ENCODE results near the gene UBE2I. TPM values are rescaled to one million over a fixed set of nuclear protein-coding genes. Genes with fewer than 3 reads are reported as not detected.
"Not testable (repeated sequence)": the region's sequence is repeated elsewhere in the genome, so short reads cannot be mapped to it uniquely, and the experiment has no call there.

The UBE2I gene
- total and polyA plus RNA-seq, 3 donors from 2014 or later: 116 to 143 (median 127) TPM

DNA sequence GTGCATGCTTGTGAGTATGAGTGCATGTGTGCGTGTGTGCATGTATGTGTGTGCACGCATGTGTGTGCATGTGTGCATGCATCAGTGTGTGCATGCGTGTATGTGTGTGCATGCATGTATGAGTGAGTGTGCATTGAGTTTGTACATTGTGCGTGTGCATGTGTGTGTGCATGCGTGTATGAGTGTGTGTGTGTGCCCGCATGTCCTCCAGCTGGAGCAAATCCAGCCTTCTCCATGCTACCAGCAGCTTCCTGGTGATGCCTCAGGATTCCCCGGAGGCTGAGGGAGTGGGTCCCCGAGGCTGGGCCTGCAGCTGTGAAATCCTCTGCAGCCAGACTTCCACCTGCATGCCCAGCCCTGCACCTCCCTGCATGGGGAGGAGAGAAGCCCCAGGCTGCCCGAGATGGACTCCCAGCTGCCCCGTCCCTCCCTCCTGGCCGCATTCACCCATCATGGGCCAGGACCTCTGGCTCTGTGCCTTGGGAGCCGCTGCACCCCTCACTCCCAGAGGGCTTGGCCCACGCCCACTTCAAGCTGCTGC, 44.3 kb upstream of the UBE2I start:
- Histone ChIP-seq H3K9me3 (no peaks in the 10 kb centered on the region), H3K27ac (no peak overlapping the region), H3K36me3 (ENCODE audit: low read depth, missing control alignments) (no peaks in the 10 kb centered on the region), H3K4me3 (no peak overlapping the region), H3K4me1 (no peaks in the 10 kb centered on the region), H3K27me3 (no peaks in the 10 kb centered on the region)
- intact Hi-C loops (cut with DNase I; ENCODE audit: low total_unique reads): no loop called here
- TF ChIP-seq, protein P1, sequence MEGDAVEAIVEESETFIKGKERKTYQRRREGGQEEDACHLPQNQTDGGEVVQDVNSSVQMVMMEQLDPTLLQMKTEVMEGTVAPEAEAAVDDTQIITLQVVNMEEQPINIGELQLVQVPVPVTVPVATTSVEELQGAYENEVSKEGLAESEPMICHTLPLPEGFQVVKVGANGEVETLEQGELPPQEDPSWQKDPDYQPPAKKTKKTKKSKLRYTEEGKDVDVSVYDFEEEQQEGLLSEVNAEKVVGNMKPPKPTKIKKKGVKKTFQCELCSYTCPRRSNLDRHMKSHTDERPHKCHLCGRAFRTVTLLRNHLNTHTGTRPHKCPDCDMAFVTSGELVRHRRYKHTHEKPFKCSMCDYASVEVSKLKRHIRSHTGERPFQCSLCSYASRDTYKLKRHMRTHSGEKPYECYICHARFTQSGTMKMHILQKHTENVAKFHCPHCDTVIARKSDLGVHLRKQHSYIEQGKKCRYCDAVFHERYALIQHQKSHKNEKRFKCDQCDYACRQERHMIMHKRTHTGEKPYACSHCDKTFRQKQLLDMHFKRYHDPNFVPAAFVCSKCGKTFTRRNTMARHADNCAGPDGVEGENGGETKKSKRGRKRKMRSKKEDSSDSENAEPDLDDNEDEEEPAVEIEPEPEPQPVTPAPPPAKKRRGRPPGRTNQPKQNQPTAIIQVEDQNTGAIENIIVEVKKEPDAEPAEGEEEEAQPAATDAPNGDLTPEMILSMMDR (IDR thresholded peaks at IDR 0.05): no peak
- TF ChIP-seq POLR2A (IDR thresholded peaks at IDR 0.05): no peak
- no peak for DNase-seq
- 75 to 91% methylated on average over 3 to 13 of the region's 13 CpGs for WGBS, 2 donors

DNA sequence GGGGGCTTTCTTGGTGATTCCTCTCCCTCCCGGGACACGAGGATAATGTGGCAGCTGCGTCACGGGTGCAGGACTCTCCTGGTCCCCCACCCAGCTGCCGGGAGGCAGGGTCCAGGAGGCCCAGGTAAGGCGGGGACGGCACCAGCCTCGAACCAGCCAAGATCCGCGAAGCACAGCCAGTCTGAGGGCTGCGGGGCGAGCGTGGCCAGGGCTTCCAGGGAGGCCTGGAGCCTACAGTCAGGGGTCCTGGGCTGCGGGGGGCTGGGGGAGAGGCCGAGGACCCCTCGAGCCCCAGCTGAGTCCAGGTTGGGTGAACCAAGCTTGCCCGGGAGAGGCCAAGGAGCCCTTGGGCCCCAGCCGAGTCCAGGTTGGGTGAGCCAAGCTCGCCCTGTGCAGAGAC, 43.6 kb upstream of the UBE2I start:
- H3K27ac ChIP-seq: no peak overlapping the region
- H3K36me3 ChIP-seq (ENCODE audit: low read depth, missing control alignments): no peaks in the 10 kb centered on the region
- no peak overlapping the region for H3K4me3 ChIP-seq
- intact Hi-C loops (cut with DNase I; ENCODE audit: low total_unique reads): no loop called here
- WGBS, 2 donors: 82 to 90% methylated on average over 13 to 16 of the region's 19 CpGs
- no peak for DNase-seq
- no peaks in the 10 kb centered on the region for H3K9me3 ChIP-seq
- no peaks in the 10 kb centered on the region for H3K4me1 ChIP-seq
- TF ChIP-seq, protein P1 (IDR thresholded peaks at IDR 0.05): no peak
- no peak for TF ChIP-seq POLR2A (IDR thresholded peaks at IDR 0.05)
- H3K27me3 ChIP-seq: no peaks in the 10 kb centered on the region

DNA sequence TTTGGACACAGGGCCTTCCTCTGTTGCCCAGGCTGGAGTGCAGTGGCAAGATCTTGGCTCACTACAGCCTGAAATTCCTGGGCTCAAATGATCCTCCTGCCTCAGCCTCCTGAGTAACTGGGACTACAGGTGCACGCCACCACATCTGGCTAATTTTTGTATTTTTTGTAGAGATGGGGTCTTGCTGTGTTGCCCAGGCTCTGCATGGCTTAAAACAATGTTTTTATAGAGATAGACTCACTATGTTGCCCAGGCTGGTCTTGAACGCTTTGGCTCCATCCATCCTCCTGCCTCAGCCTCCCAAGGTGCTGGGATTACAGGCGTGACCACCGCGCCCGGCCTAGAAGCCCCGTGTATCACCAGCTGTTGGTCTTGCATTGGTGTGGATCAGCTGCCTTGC, 40.0 kb upstream of the UBE2I start:
- WGBS, 2 donors: 96 to 100% methylated on average over 7 of the region's 7 CpGs
- DNase-seq; H3K27ac ChIP-seq; H3K36me3 ChIP-seq (ENCODE audit: low read depth, missing control alignments); H3K27me3 ChIP-seq; H3K4me3 ChIP-seq; intact Hi-C loops (cut with DNase I; ENCODE audit: low total_unique reads); H3K9me3 ChIP-seq; H3K4me1 ChIP-seq: not testable (repeated sequence)

DNA sequence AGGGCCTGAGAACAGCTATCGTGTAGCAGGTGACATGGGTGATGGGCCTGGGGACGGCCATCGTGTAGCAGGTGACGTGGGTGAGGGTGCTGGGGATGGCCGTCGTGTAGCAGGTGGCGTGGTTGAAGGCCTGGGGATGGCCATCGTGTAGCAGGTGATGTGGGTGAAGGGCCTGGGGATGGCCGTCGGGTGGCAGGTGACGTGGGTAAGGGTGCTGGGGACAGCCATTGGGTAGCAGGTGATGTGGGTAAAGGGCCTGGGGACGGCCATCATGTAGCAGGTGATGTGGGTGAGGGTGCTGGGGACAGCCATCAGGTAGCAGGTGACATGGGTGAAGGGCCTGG, 38.1 kb upstream of the UBE2I start:
- no peaks in the 10 kb centered on the region for H3K9me3 ChIP-seq
- WGBS, 2 donors: 83 to 87% methylated on average over 12 of the region's 12 CpGs
- no peak overlapping the region for H3K4me3 ChIP-seq
- H3K36me3 ChIP-seq (ENCODE audit: low read depth, missing control alignments): no peaks in the 10 kb centered on the region
- TF ChIP-seq POLR2A (IDR thresholded peaks at IDR 0.05): no peak
- no peak overlapping the region for H3K27ac ChIP-seq
- peaks cover 4% of the 10 kb centered on the region for H3K4me1 ChIP-seq
- H3K27me3 ChIP-seq: no peaks in the 10 kb centered on the region
- intact Hi-C loops (cut with DNase I; ENCODE audit: low total_unique reads): no loop called here
- DNase-seq: no peak

DNA sequence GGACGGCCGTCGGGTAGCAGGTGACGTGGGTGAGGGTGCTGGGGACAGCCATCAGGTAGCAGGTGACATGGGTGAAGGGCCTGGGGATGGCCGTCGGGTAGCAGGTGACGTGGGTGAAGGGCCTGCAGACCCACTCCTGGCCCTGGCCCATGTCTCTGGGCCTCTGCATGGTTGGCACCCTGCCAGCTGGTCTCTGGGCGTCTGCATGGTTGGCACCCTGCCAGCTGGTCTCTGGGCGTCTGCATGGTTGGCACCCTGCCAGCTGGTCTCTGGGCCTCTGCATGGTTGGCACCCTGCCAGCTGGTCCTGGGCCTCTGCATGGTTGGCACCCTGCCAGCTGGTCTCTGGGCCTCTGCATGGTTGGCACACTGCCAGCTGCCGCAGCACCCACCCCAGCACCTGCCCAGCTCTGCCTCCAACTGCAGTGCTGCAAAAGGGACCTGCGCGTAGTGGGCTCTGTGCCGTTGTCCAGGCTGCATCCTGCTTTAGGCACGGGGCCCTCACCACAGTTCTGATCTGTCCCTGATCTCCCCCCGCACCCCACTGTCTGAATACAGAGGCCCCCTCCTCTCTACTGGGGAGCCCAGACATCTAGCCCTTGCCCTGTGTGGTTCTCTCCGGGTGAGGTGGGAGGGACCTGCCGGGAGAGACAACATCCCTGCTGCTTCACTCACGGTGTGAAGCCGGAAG, 37.6 kb upstream of the UBE2I start:
- H3K27ac ChIP-seq; H3K27me3 ChIP-seq; H3K9me3 ChIP-seq; intact Hi-C loops (cut with DNase I; ENCODE audit: low total_unique reads); H3K36me3 ChIP-seq (ENCODE audit: low read depth, missing control alignments); H3K4me1 ChIP-seq; DNase-seq; H3K4me3 ChIP-seq: not testable (repeated sequence)
- WGBS, 2 donors: 25 to 26% methylated on average over 12 to 19 of the region's 19 CpGs

DNA sequence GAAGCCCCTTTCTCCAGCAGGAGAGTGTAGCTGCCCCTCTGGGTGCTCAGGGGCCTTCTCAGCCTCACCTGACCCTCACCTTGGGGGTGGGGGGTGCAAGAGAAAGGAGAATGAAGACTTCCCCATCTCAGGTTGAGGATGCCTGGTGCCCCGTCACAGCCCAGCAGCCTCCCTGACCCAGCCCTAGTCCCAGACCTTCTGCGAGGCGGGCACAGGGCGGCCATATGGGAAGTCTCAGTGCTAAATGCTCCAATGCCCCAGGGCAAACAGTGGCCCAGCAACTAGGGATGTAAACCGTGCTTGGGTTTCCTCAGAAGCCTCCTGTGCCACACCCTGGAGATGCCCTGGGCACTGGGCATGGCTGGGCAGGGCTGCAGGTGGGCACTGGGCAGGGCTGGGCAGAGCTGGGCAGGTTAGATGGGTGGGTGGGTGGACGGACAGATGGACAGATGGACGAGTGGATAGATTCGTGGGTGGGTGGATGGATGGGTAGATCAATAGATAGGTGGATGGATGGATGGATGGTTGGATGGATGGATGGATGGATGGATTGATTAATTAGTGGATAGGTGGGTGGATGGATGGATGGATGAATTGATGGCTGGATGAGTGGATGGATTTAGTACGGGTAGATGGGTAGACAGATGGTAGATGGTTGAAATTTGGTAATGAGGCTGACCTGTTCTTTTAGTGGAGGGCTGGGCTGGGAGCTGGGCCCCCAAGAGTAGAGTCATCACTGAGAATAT, 36.8 kb upstream of the UBE2I start:
- Histone ChIP-seq H3K27me3 (no peaks in the 10 kb centered on the region), H3K27ac (no peak overlapping the region), H3K36me3 (ENCODE audit: low read depth, missing control alignments) (no peaks in the 10 kb centered on the region), H3K4me1 (peaks cover 4% of the 10 kb centered on the region), H3K4me3 (no peak overlapping the region), H3K9me3 (no peaks in the 10 kb centered on the region)
- no peak for DNase-seq
- no peak for TF ChIP-seq POLR2A (IDR thresholded peaks at IDR 0.05)
- TF ChIP-seq, protein P1 (IDR thresholded peaks at IDR 0.05): no peak
- WGBS, 2 donors: 84 to 89% methylated on average over 5 to 9 of the region's 9 CpGs
- intact Hi-C loops (cut with DNase I; ENCODE audit: low total_unique reads): no loop called here
